Measurements from ENCODE around the gene FRS2. TPM values are rescaled to one million over a fixed set of nuclear protein-coding genes. Genes with fewer than 3 reads are reported as not detected.

Gene FRS2
- total and polyA plus RNA-seq, 2 donors (not counting 1 experiment from before 2014, with no cell fraction given): 11.3 to 33.7 TPM

DNA sequence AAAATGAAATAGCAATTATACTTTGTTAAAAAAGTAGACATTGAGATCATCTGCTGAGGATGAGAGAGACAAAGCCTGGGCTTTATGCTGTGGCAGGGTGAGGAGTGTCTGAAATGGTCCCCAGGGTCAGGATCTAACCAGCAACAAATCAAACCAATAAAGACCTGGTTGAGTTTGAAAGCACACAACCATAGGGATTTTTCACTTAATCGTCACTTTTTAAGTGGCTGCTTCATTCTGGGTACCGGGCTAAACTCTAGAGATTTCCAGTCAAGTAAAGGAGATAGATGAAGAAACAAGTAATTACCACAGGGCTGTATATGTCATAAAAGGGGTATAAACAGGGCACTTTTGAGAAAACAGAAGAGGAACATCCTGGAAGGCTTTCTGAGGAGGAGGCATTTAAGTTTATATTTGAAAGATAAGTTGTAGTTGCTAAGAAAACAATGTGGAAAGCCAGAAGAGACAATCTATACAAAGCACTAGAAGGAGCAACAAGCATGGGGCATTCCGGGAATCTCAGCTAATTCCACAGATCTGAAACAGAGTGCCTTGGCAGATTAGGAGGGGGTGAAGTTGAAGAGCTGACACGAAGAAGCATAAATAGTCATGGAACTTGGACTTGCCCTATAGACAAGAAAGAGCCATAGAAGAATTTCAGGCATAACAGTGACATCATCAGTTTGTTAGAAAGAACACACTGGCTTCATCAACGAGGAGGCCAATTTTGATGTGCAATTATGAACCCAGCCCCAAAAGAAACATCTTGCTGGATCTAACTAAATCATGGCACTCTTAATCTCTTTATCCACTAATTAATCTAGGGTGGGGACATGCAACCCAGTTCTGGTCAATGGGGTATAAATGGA is 46.9 kb upstream of the FRS2 start:
- Histone ChIP-seq H3K36me3 (replicated peaks in 1 of 2; ENCODE audit: control extremely low read depth in 1 of 2, control insufficient read depth in 1 of 2, extremely low read depth in 1 of 2, insufficient read depth in 2 of 2, low read length in 1 of 2) (no peaks in the 10 kb centered on the region), H4K20me1 (ENCODE audit: control insufficient read depth, insufficient read depth, low read length, poor library complexity, severe bottlenecking) (no peaks in the 10 kb centered on the region), H2AFZ (ENCODE audit: insufficient read depth, low read depth, low read length, poor library complexity, severe bottlenecking) (no peak overlapping the region), H3K79me2 (ENCODE audit: control insufficient read depth, insufficient read depth, low read length) (no peaks in the 10 kb centered on the region), H3K27me3 (replicated peaks in 1 of 4; ENCODE audit: control extremely low read depth in 1 of 4, control insufficient read depth in 3 of 4, insufficient read depth in 4 of 4, low read length in 3 of 4) (no peaks in the 10 kb centered on the region), H3K4me3 (ENCODE audit: control extremely low read depth in 1 of 5, extremely low read depth in 1 of 5, insufficient read depth in 1 of 5, low read depth in 2 of 5, low read length in 4 of 5) (no peak overlapping the region), H3K9me3 (ENCODE audit: control extremely low read depth in 1 of 3, control insufficient read depth in 2 of 3, insufficient read depth in 1 of 3, low read length in 2 of 3) (no peaks in the 10 kb centered on the region), H3K27ac (ENCODE audit: low read length in 2 of 2) (no peak overlapping the region), H3K9ac (ENCODE audit: low read length) (no peak overlapping the region), H3K4me1 (ENCODE audit: control insufficient read depth in 2 of 2, insufficient read depth in 2 of 2, low read length in 2 of 2) (no peaks in the 10 kb centered on the region), H3K4me2 (replicated peaks; ENCODE audit: low read depth, low read length, poor library complexity, severe bottlenecking) (no peak overlapping the region)
- WGBS (ENCODE audit: insufficient coverage): 100% methylated on average over 2 of the region's 5 CpGs
- ATAC-seq (ENCODE audit: low read depth) (no peak), DNase-seq (no peak)
- Mint-ChIP-seq H3K9me3 (ENCODE audit: insufficient read depth) (no peaks in the 10 kb centered on the region), H3K4me1 (no peaks in the 10 kb centered on the region), H3K27ac (no peak overlapping the region), H3K27me3 (no peaks in the 10 kb centered on the region), H3K4me3 (no peak overlapping the region)
- intact Hi-C loops (cut with micrococcal nuclease): no loop called here
- CTCF ChIA-PET: no interaction called here
- POLR2A ChIA-PET: no interaction called here
- TF ChIP-seq EZH2 (IDR thresholded peaks at IDR 0.05; ENCODE audit: borderline replicate concordance, insufficient read depth, low read depth, low read length, poor library complexity, severe bottlenecking): no peak

DNA sequence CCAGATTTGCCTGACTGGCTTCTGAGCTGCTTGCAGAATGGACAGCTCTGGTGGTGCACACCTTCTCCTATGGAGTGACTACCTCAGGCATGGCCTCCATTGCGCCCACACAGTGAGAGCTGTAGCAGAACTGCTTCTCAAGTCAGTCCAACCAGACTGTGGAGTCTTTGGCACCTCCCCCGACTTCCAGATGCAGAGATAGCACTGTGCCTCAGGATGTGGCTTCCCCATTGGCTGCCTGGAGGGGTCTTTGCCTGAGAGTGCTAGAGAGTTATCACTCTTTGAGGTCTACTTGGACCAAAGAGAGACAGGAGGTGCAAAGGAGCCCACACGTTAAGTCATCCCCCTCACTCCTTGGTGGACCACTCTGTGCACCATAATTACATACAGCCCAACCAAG is 44.8 kb upstream of the FRS2 start:
- Histone ChIP-seq H3K4me2 (replicated peaks; ENCODE audit: low read depth, low read length, poor library complexity, severe bottlenecking) (no peak overlapping the region), H2AFZ (ENCODE audit: insufficient read depth, low read depth, low read length, poor library complexity, severe bottlenecking) (no peak overlapping the region), H3K4me1 (ENCODE audit: control insufficient read depth in 2 of 2, insufficient read depth in 2 of 2, low read length in 2 of 2) (no peaks in the 10 kb centered on the region), H3K79me2 (ENCODE audit: control insufficient read depth, insufficient read depth, low read length) (no peaks in the 10 kb centered on the region), H3K9me3 (ENCODE audit: control extremely low read depth in 1 of 3, control insufficient read depth in 2 of 3, insufficient read depth in 1 of 3, low read length in 2 of 3) (no peaks in the 10 kb centered on the region), H3K9ac (ENCODE audit: low read length) (no peak overlapping the region), H3K27ac (ENCODE audit: low read length in 2 of 2) (no peak overlapping the region), H4K20me1 (ENCODE audit: control insufficient read depth, insufficient read depth, low read length, poor library complexity, severe bottlenecking) (no peaks in the 10 kb centered on the region), H3K36me3 (replicated peaks in 1 of 2; ENCODE audit: control extremely low read depth in 1 of 2, control insufficient read depth in 1 of 2, extremely low read depth in 1 of 2, insufficient read depth in 2 of 2, low read length in 1 of 2) (no peaks in the 10 kb centered on the region), H3K4me3 (ENCODE audit: control extremely low read depth in 1 of 5, extremely low read depth in 1 of 5, insufficient read depth in 1 of 5, low read depth in 2 of 5, low read length in 4 of 5) (no peak overlapping the region), H3K27me3 (replicated peaks in 1 of 4; ENCODE audit: control extremely low read depth in 1 of 4, control insufficient read depth in 3 of 4, insufficient read depth in 4 of 4, low read length in 3 of 4) (no peaks in the 10 kb centered on the region)
- Mint-ChIP-seq H3K27ac (no peak overlapping the region), H3K27me3 (no peaks in the 10 kb centered on the region), H3K9me3 (ENCODE audit: insufficient read depth) (no peaks in the 10 kb centered on the region), H3K4me1 (no peaks in the 10 kb centered on the region), H3K4me3 (no peak overlapping the region)
- DNase-seq (no peak), ATAC-seq (ENCODE audit: low read depth) (no peak)
- intact Hi-C loops (cut with micrococcal nuclease): no loop called here
- ChIA-PET CTCF (no interaction called here), POLR2A (no interaction called here)
- WGBS (ENCODE audit: insufficient coverage): 95% methylated on average over 3 of the region's 3 CpGs
- no peak for TF ChIP-seq EZH2 (IDR thresholded peaks at IDR 0.05; ENCODE audit: borderline replicate concordance, insufficient read depth, low read depth, low read length, poor library complexity, severe bottlenecking)
- TF ChIP-seq, protein P1, sequence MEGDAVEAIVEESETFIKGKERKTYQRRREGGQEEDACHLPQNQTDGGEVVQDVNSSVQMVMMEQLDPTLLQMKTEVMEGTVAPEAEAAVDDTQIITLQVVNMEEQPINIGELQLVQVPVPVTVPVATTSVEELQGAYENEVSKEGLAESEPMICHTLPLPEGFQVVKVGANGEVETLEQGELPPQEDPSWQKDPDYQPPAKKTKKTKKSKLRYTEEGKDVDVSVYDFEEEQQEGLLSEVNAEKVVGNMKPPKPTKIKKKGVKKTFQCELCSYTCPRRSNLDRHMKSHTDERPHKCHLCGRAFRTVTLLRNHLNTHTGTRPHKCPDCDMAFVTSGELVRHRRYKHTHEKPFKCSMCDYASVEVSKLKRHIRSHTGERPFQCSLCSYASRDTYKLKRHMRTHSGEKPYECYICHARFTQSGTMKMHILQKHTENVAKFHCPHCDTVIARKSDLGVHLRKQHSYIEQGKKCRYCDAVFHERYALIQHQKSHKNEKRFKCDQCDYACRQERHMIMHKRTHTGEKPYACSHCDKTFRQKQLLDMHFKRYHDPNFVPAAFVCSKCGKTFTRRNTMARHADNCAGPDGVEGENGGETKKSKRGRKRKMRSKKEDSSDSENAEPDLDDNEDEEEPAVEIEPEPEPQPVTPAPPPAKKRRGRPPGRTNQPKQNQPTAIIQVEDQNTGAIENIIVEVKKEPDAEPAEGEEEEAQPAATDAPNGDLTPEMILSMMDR (IDR thresholded peaks at IDR 0.05): no peak
